HG03196 (cell line): ENCODE measurements around the gene RAI1.
"Not testable (repeated sequence)": the region's sequence is repeated elsewhere in the genome, so short reads cannot be mapped to it uniquely, and the experiment has no call there.

Source experiments
- ATAC-seq: cut with Tn5 transposase; IDR thresholded peaks from one replicate; pipeline ENCODE4 v1.9.1; 2021; ENCODE audit not compliant: unreplicated experiment

Gene RAI1

DNA sequence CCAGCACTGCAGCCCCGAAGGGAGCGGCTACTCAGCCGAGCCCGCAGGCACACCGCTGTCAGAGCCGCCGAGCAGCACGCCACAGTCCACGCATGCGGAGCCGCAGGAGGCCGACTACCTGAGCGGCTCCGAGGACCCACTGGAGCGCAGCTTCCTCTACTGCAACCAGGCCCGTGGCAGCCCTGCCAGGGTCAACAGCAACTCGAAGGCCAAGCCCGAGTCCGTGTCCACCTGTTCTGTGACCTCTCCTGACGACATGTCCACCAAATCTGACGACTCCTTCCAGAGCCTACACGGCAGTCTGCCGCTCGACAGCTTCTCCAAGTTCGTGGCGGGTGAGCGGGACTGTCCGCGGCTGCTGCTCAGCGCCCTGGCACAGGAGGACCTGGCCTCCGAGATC lies 113.1 kb downstream of the RAI1 start:
- ATAC-seq = no peak

DNA sequence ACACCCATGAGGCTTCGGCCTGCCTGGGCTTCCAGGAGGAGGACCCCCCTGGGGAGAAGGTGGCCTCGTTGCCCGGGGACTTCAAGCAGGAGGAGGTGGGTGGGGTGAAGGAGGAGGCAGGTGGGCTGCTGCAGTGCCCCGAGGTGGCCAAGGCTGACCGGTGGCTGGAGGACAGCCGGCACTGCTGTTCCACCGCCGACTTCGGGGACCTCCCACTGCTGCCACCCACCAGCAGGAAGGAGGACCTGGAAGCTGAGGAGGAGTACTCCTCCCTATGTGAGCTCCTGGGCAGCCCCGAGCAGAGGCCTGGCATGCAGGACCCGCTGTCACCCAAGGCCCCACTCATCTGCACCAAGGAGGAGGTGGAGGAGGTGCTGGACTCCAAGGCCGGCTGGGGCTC lies 114.0 kb downstream of the RAI1 start:
- no peak for ATAC-seq

DNA sequence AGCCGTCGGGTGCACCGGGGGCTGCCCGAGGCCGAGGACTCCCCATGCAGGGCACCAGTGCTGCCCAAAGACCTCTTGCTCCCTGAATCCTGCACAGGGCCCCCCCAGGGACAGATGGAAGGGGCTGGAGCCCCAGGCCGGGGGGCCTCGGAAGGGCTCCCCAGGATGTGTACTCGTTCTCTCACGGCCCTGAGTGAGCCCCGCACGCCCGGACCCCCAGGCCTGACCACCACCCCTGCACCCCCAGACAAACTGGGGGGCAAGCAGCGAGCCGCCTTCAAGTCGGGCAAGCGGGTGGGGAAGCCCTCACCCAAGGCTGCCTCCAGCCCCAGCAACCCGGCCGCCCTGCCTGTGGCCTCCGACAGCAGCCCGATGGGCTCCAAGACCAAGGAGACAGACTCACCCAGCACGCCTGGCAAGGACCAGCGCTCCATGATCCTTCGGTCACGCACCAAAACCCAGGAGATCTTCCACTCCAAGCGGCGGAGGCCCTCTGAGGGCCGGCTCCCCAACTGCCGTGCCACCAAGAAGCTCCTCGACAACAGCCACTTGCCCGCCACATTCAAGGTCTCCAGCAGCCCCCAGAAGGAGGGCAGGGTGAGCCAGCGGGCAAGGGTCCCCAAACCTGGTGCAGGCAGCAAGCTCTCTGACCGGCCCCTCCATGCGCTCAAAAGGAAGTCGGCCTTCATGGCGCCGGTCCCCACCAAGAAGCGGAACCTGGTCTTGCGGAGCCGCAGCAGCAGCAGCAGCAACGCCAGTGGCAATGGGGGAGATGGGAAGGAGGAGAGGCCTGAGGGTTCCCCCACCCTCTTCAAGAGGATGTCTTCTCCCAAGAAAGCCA lies 114.9 kb downstream of the RAI1 start:
- ATAC-seq = no peak

DNA sequence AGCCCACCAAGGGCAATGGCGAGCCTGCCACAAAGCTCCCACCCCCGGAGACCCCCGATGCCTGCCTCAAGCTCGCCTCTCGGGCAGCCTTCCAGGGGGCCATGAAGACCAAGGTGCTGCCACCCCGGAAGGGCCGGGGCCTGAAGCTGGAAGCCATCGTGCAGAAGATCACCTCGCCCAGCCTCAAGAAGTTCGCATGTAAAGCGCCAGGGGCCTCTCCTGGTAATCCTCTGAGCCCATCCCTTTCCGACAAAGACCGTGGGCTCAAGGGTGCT lies 115.5 kb downstream of the RAI1 start:
- ATAC-seq = no peak

DNA sequence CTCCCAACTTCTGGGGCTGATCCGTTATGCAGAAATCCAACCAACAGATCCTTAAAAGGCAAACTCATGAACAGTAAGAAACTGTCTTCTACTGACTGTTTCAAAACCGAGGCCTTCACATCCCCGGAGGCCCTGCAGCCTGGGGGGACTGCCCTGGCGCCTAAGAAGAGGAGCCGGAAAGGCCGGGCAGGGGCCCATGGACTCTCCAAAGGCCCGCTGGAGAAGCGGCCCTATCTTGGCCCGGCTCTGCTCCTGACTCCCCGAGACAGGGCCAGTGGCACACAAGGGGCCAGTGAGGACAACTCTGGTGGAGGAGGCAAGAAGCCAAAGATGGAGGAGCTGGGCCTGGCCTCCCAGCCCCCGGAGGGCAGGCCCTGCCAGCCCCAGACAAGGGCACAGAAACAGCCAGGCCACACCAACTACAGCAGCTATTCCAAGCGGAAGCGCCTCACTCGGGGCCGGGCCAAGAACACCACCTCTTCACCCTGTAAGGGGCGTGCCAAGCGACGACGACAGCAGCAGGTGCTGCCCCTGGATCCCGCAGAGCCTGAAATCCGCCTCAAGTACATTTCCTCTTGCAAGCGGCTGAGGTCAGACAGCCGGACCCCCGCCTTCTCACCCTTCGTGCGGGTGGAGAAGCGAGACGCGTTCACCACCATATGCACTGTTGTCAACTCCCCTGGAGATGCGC lies 116.0 kb downstream of the RAI1 start:
- ATAC-seq = no peak

DNA sequence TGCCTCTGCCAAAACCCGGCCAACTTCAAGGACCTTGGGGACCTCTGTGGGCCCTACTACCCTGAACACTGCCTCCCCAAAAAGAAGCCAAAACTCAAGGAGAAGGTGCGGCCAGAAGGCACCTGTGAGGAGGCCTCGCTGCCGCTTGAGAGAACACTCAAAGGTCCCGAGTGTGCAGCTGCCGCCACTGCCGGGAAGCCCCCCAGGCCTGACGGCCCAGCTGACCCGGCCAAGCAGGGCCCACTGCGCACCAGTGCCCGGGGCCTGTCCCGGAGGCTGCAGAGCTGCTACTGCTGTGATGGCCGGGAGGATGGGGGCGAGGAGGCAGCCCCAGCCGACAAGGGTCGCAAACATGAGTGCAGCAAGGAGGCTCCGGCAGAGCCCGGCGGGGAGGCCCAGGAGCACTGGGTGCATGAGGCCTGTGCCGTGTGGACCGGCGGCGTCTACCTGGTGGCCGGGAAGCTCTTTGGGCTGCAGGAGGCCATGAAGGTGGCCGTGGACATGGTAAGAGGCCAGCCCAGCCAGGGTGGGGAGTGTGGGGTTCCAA lies 116.8 kb downstream of the RAI1 start:
- ATAC-seq = no peak

DNA sequence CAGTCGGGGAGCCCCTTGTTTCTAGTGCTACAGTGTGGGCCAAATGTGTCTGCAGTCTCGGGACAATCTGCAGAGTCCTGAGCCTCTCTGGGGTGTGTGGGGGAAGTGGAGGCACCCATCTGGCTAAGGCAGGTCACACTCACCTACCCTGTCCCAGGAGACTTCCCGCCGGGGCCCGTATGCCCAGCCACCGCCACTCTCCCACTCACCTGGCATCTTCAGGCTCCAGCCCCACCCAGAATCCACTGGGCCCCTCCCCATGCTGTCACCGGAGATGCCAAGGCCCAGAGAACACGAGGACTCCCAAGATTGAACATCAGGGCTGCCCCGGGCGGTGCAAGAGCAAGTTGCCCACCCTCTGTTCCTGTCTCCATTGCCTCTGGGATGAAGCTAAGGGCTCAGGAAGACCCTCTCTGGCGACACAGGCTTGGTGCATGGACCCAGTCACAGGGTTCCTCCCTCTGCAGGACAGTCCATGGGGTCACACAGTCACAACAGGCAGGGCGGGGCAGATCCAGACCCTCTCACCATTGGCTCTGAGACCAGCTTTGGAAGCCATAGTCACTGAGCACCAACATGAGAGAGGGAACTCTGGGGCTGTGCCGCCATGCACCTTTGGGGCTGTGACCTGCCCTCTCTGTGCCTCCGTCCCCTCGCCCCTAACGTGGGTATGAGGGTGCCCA lies 117.5 kb downstream of the RAI1 start:
- no peak for ATAC-seq

DNA sequence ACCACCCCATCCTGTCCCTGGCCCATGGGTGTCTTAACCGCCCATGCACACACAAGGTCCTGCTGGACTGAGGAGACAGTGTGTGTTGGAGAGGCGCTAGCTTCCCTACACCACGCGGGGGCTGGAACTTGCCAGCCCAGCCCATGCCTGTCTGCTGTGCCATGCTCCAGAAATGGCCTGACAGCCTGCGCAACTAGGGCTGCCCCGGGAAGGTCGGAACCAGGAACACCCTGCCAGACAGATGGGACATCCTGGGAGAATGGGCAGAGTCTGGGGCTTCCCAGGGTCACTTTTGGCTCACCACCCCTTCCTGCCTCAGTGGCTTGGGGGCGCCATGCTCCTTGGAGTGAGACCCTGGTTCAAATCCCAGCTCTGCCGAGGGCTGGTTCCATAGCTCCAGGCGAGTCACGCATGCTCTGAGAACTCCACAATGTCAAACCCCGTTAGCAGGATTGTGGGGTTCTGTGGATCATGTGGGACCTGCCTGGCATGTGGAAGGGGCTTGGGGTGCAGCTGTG lies 119.3 kb downstream of the RAI1 start:
- ATAC-seq = no peak

DNA sequence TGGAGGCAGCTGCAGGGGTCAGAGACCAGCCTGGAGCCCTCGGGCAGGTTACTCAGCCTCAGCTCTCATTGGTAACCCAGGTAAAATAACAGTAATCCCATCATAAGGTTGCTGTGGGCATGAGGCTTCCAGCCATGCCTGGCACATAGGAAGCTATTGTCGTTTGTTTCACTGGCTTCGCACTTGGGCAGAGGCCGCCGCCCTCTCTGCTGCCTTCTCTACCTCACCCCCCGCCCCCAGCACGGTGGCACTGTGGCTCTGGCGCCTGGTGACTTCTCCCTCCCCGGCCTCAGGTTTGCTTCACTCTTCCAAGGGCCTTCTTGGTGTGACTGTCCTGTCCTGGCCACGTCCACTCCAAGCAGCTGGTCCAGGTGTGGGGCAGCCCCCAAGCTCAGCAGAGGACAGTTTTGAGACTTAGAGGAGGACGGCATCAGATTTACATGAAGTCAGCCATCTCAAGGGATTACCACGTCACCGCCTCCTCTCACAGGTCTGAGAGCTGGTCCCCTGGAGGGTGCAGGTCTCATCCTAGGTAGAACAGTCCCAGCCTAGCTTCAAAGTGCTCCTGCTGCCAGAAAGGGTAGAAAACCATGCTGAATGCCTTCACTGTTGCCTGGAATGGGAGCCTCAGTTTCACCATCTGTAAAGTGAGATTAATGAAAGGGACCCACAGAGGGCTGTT lies 120.7 kb downstream of the RAI1 start:
- ATAC-seq = no peak

DNA sequence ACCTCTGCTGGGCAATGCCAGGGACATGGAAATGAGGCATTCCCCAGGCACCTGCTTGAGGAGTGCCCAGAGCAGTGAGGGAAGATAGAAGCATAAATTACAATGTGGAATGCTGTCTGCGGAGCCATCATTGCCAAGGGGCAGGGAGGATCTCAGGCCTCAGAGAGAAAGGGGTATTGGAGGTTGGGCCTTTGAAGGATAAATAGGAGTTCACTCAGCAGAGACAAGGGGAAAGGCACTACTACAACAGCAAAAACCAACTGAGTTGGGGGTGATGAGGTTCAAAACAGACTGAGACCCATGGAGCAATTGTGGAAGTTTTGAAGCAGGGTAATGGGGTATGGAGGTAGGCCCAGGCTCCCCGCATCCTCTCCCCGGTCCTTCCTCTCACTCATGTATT lies 122.7 kb downstream of the RAI1 start:
- no peak for ATAC-seq

DNA sequence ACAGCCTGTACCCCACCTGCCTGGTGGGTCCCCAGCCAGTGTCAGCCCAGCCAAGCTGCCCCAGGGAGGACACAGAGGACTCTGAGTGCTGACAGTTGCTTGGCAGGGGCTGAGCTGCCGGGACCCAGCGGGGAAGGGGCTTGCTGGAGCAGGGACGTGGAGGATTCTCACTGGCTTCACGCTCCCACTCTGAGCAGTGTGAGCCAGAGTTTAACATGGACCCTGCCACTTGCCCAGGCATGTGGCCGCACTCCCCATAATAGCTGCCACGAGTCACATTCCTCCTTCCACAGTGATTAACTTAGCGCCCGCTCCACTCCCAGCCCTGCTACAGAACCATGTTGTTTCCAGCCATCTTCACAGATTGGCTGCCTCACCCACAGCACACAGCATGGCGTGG lies 124.3 kb downstream of the RAI1 start:
- no peak for ATAC-seq

DNA sequence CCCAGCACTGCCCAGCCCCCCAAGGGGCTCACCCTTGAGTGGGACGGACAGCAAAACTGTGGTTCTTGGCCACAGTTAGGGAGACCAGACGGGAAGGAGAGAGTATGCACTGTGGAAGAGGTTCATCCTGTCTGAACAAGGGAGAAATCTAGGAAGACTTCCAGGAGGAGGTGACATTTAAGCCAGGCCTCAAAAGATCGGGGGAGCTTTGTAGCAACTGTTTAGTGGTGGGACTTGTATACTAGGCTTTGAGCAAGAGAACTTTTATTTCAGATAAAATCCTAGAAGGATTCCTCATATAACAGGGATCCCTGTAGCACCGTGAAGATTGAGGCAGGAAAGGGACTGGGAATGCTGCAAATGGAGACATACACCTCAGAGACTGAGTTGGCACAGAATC lies 124.8 kb downstream of the RAI1 start:
- ATAC-seq = no peak

DNA sequence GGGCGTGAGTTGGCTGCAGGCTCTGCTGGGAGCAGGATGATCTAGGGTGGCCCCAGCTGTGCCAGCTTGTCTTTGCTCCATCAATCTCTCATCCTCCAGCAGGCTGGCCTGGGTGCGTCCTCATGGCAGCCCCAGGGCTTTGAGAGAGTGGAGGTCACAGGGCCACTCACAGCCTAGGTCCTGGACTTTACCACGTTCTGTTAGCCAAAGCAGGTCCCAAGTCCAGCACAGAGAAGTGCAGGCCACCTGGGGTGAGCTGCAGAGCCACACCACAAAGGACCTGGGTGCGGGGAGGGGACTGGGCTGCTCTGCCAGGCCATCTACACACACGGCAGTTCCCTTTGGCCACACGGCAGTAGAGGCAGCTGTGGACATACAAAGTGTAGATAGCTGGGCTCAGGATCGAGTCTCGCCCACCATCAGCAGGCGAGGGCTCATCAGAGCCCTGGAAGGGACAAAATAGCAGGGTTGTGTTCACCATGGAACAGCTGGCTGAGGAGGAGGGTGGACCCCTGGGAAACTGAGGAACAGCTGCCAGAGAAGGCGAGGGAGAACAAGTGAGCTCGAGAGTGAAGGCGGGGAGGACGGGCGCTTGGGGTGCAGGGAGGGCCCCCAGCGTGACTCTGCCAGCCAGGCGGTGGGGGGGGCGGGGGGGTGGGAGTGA lies 125.5 kb downstream of the RAI1 start:
- ATAC-seq = no peak

DNA sequence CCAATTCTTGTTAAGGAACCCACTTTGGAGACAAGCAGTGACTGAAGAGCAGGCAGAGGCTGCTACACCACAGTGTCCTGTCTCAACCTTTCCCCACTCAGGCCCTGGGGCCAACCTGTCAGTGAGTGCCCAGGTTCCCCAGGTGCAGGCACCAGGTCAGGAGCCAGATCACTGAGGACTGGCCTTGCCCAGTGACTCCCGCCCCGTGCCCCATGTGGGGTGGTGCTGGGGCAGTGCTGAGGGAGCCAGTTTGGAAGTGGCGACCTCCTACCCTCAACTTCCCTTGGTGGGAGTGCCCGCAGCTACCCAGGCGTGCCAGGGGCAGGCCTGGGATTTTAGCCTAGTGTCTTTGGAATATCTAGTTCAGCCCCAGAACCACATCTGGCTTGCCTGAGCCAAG lies 126.2 kb downstream of the RAI1 start:
- no peak for ATAC-seq

DNA sequence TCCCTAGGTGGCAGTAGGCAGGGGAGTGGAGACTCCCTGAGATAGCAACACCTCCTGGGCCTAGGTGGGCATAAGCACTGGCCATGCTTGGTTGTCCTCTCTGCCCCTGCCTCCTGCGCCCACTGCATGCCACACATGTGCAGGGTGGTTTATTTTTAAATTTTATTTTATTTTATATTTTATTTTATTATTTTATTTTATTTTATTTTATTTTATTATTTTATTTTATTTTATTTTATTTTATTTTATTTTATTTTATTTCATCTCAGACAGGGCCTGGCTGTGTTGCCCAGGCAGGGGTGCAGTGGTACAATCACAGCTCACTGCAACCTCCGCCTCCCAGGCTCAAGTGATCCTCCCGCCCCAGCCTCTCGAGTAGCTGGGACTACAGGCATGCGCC lies 126.9 kb downstream of the RAI1 start:
- ATAC-seq = not testable (repeated sequence)

DNA sequence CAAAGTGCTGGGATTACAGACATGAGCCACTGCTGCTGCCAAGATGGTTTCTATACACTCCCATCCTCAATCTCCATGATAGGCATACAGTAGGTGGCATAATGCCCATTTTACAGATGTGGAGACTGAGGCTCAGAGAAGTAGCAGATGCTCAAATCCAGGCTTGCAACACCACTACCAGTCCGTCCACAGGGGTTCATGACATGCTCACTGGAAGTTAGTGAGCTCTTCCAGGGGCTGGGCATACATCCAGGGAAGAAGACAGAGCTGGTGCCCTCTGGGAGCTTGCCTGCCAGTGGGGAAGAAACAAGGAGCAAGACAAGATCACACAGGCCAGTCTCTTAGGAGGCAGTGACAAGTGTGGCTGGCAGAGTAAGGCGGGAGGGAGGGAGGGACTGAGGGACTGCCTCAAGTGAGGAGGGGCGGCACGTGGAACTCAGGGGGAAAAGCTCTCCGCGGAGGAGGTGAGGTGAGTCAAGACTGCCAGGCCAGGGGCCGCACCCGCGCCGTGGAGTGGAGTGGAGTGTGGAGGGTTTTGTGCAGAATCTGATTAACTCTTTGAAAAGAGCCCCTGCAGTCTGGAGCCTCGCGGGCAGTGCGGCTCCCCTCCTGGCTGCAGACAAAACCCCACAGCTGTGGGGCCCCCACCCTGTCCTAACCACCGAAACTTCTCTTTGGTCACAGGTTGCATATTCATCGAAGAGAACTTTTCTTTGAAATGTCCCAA lies 127.6 kb downstream of the RAI1 start:
- no peak for ATAC-seq

DNA sequence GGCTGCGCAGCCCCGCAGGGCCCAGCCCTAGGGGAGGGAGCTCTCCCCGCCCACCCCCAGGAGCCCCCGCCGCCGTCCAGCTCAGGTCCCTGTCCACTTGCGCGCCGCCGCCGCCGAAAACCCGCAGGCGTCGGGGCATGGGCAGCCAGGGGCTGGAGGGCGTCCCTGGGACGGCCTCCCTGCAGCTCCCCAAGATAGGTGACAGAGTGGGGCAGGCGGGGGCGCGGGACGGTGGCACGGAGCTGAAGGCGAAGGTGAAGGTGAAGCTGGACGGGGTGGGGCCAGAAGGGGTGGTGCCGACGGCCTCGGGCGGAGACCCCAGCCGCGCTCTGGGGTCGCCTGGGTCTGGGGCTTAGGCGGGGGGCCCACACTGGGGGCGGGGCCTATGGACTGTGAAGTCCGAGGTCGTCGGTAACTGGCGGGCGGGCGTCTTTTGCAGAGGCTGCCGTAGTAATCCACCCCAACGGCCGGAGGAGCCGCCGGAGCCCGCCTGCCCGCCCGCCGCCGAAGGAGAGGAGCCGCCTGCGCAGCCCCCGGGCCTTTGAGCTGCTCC lies 128.3 kb downstream of the RAI1 start:
- ATAC-seq = no peak

DNA sequence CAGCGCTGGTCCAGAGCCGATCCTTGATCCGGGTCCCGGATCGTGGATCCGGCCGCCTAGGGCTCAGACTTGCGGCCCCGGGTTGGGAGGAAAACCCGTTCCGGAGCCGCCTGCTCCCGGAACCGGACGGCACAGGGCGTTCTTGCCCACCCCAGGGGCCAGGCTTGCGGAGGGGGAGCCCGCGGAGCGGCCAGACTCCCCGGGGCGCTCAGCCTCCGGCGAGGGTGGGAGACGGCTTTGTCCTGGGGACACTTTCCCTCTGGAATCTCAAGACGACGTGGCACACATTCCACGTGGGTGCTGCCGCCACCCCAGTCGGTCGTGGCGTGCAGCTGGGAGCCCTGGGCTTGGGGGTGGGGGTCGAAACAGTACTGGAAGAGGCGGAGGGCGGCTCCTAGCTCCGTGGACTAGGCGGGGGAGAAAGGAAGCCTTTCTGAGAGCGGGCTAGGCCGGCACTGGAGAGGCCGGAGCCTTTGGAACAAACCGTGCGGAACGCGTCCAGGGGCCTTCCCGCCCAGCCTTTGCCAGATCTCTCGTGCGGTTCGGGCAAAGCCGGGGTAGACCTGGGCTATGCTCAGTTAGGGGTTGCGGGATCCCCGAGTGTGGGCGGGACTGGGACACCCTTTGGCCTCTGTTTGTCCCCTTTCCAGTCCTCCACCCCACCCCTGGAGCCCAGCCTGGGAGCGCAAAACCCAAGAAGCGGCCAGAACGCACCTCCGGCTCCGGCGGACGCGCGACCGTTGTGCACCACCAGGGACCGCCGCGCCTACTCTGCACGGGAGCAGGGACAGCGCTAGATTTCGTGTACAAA lies 129.0 kb downstream of the RAI1 start:
- ATAC-seq = no peak

DNA sequence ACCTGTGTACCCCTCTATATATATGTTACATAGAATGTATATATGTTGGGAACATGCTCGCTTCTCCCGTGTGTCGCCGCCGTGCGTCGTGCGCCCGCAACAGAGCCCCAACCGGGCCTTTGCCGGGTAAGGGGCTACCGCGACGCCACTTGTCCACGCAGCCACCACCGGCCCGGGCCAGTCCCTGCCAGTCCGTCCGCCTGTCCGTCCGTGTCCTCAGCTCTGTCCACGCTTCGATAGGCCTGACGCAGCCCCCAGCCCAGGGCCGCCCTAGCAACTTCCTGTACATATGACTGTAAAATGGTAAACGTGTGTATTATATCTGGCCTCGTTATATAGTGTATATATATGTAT lies 129.6 kb downstream of the RAI1 start:
- ATAC-seq = no peak
